Subcutaneous adipose tissue (tissue), 4 donors: ENCODE data around the gene CDHR2. TPM values are rescaled to one million over a fixed set of nuclear protein-coding genes. Genes with fewer than 3 reads are reported as not detected.

Source experiments
- total RNA-seq, 4 donors: library from RNA; depleted of rRNA; stranded (reverse); fragments of >200 nt; gene quantifications; one replicate each; pipeline ENCODE4 v1.1.0, GENCODE V29; 2016
- TF ChIP-seq, protein P1 (sequence below): fragments of 450-650 bp; IDR thresholded peaks from one replicate; pipeline ENCODE4 v1.5.1; 2016; ENCODE audit warnings: low read depth, mild to moderate bottlenecking, control low read depth, antibody characterized with exemption, moderate library complexity

The CDHR2 gene
- total RNA-seq, 4 donors from 2014 or later = 0.17 TPM; not detected in 3

- TF ChIP-seq, protein P1, sequence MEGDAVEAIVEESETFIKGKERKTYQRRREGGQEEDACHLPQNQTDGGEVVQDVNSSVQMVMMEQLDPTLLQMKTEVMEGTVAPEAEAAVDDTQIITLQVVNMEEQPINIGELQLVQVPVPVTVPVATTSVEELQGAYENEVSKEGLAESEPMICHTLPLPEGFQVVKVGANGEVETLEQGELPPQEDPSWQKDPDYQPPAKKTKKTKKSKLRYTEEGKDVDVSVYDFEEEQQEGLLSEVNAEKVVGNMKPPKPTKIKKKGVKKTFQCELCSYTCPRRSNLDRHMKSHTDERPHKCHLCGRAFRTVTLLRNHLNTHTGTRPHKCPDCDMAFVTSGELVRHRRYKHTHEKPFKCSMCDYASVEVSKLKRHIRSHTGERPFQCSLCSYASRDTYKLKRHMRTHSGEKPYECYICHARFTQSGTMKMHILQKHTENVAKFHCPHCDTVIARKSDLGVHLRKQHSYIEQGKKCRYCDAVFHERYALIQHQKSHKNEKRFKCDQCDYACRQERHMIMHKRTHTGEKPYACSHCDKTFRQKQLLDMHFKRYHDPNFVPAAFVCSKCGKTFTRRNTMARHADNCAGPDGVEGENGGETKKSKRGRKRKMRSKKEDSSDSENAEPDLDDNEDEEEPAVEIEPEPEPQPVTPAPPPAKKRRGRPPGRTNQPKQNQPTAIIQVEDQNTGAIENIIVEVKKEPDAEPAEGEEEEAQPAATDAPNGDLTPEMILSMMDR = no peak
Observed at GRCh38 chr5:176562189-176562588, 13.0 kb downstream of the CDHR2 start.

DNA sequence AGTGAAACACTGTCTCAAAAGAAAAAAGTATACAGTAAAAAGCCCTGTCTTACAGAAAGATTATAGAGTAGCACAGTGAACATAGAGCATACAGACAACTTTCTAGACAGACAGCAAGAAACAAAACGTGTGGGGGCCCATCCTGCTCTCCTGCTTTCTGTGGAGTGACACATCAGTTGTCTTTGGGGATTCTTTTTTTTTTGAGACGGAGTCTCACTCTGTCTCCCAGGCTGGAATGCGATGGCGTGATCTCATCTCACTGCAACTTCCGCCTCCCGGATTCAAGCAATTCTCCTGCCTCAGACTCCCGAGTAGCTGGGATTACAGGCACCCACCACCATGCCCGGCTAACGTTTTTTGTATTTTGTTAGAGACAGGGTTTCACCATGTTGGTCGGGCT lies 14.9 kb downstream of the CDHR2 start:
- TF ChIP-seq, protein P1 = no peak

GRCh38 chr5:176565760-176566288 lies 16.7 kb downstream of the CDHR2 start:
- TF ChIP-seq, protein P1 = no peak

GRCh38 chr5:176568657-176569056 lies 19.5 kb downstream of the CDHR2 start:
- TF ChIP-seq, protein P1 = no peak

DNA sequence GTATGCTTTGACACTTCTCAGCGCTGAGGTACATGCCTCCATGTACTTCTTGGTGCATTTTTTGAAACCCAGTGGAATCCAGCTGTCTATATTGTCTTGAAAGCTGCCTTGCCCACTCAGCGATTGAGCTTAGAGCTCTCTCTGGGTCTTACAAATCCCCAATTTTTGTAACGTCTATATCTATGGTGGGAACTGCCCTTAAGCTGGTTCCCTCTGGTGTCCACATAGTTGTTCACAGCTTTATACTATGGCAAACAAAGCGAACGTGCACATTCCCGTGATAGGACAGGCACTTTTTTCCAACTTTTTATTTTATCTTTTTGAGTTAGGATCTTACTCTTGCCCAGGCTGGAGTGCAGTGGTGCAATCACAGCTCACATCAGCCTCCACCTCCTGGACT lies 20.9 kb downstream of the CDHR2 start:
- TF ChIP-seq, protein P1 = no peak

- TF ChIP-seq, protein P1 = no peak
Observed at GRCh38 chr5:176573564-176574296, 24.6 kb downstream of the CDHR2 start.

- TF ChIP-seq, protein P1 = no peak
Observed at GRCh38 chr5:176574297-176574591, 25.1 kb downstream of the CDHR2 start.
